Neural progenitor cell (in vitro differentiated cells): ENCODE results near the gene CSF1R.

Source experiments
- CTCF ChIP-seq: fragments of 200-600 bp; sonication (generic); IDR thresholded peaks from 2 replicates; pipeline ENCODE4 v1.5.1; 2017; ENCODE audit warnings: antibody characterized with exemption, mild to moderate bottlenecking
- EZH2phosphoT487 ChIP-seq: fragments of 200-600 bp; sonication (generic); IDR thresholded peaks from 2 replicates; pipeline ENCODE4 v1.6.1; 2017; ENCODE audit warnings: antibody characterized with exemption

- TF ChIP-seq CTCF = no peak
- no peak for TF ChIP-seq EZH2phosphoT487
These were observed 33.2 kb downstream of the CSF1R start for GRCh38 chr5:150052956-150053712.
